ENCODE data around the gene IL34. TPM values are rescaled to one million over a fixed set of nuclear protein-coding genes. Genes with fewer than 3 reads are reported as not detected.

The IL34 gene
- total RNA-seq, 1 experiment from 2014 or later: not detected

DNA sequence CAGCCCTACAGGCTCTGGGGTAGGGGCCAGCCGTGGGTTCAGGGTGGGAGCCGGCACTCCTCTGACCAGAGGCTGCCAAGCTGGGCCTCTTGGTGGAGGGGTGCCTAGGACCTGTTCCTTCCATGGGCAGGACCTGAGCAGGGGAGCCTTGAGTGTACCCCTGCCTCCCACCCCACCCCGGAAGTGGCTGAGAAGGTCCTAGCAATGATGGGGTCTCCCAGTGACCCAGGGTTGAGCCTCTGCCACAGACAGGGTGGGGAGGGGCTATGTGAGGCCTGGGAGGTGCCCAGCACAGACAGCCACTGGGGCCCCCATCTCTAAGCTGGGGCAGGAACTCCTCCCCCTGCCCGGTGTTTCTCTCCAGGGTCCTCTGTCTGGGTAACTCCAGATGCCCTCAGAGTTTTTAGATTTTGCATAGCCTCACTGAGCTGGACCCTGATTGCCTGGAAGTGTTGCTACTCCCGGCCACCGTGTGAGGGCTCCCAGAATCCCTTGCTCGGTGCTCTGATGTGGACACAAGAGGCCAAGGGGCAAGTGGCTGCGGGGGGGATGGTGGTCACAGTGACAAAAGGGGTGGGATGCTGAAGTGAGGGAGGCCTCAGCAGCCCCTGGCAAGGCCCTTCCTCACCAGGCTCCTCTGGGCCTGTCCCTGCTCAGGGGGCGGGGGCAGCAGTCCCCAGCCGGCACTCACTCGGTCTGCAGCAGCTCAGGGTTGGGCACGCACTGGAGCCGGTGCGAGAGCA lies 45.9 kb downstream of the IL34 start:
- TF ChIP-seq TCF7L2 (IDR thresholded peaks at IDR 0.05; ENCODE audit: borderline replicate concordance, extremely low read depth, insufficient read depth, insufficient read length): no peak
- TF ChIP-seq ZNF274 (IDR thresholded peaks at IDR 0.05; ENCODE audit: low read depth, low read length): no peak
- TF ChIP-seq EZH2 (IDR thresholded peaks at IDR 0.05): no peak
- no peak for TF ChIP-seq SP1 (IDR thresholded peaks at IDR 0.05; ENCODE audit: low read depth)
- TF ChIP-seq, protein P1, sequence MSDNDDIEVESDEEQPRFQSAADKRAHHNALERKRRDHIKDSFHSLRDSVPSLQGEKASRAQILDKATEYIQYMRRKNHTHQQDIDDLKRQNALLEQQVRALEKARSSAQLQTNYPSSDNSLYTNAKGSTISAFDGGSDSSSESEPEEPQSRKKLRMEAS (IDR thresholded peaks at IDR 0.05): no peak
- TF ChIP-seq CEBPB (IDR thresholded peaks at IDR 0.05; ENCODE audit: low read depth): no peak
- no peak for TF ChIP-seq YY1 (IDR thresholded peaks at IDR 0.05; ENCODE audit: extremely low read depth, insufficient replicate concordance, low read depth, low read length)
- no peak for TF ChIP-seq SRF (IDR thresholded peaks at IDR 0.05; ENCODE audit: low read depth)
- no peak for TF ChIP-seq FOSL1 (IDR thresholded peaks at IDR 0.05; ENCODE audit: low read depth)
- ChIA-PET POLR2A (no interaction called here), RAD21 (ENCODE audit: low non-redundant PET in 1 of 2, low total read pairs in 2 of 2, uncharacterized antibody in 2 of 2, unreplicated experiment in 2 of 2) (no interaction called here), CTCF (no interaction called here)
- no peaks in the 10 kb centered on the region for H3K9me2 ChIP-seq (ENCODE audit: insufficient read depth)
- no peaks in the 10 kb centered on the region for H3K9me3 ChIP-seq (ENCODE audit: control insufficient read depth in 1 of 2, insufficient read depth in 1 of 2, low read depth in 1 of 2, low read length in 2 of 2)
- H4K20me1 ChIP-seq (ENCODE audit: insufficient read depth): no peaks in the 10 kb centered on the region
- H3K27me3 ChIP-seq (ENCODE audit: insufficient read depth, low read length): no peaks in the 10 kb centered on the region
- H2AFZ ChIP-seq (ENCODE audit: low read depth, low read length, poor library complexity, severe bottlenecking): no peak overlapping the region
- BruUV-seq (replicated peaks): no TSS peak
- H3K36me3 ChIP-seq (ENCODE audit: control insufficient read depth in 1 of 2, insufficient read depth in 2 of 2, low read length in 2 of 2): no peaks in the 10 kb centered on the region
- no peak overlapping the region for H3K9ac ChIP-seq (ENCODE audit: low read length)
- no peak overlapping the region; the same call in 1 of the 2 replicates for H3K27ac ChIP-seq (ENCODE audit: low read depth, low read length)
- H3K4me2 ChIP-seq (ENCODE audit: low read length): no peak overlapping the region
- ATAC-seq: no peak
- DNase-seq (ENCODE audit: low read depth, low spot score): no peak
- intact Hi-C loops (cut with micrococcal nuclease): no loop called here
- no peaks in the 10 kb centered on the region for H3K79me2 ChIP-seq (ENCODE audit: insufficient read depth, low read length)
- H3K4me1 ChIP-seq (ENCODE audit: control insufficient read depth in 1 of 2, insufficient read depth in 2 of 2, low read length in 2 of 2): peaks cover 48 to 90% of the 10 kb centered on the region in 2 experiments
- H3K4me3 ChIP-seq (replicated peaks in 1 of 2; ENCODE audit: low read depth in 1 of 2, low read length in 2 of 2): no peak overlapping the region

Data from HCT116 (cell line).